OCI-LY1 (cell line): ENCODE measurements around the gene STX3.

Source experiments
- H2AFZ ChIP-seq: fragments of 200-600 bp; sonication (generic), shearing (Covaris generic); 2 replicates; pipeline ENCODE4 v1.6.0; 2014; ENCODE audit warnings: antibody characterized with exemption, mild to moderate bottlenecking, low read length
- H3F3A ChIP-seq: fragments of 200-600 bp; sonication (generic), shearing (Covaris generic); 2 replicates; pipeline ENCODE4 v1.6.0; 2014; ENCODE audit warnings: mild to moderate bottlenecking, antibody characterized with exemption, low read length, moderate library complexity; ENCODE audit not compliant: insufficient read depth
- H3K27ac ChIP-seq: fragments of 200-600 bp; sonication (generic); 2 replicates; pipeline ENCODE4 v1.5.1; 2014; ENCODE audit warnings: low read length, mixed run types, mild to moderate bottlenecking, low read depth; ENCODE audit not compliant: poor library complexity, severe bottlenecking
- H3K27me3 ChIP-seq: fragments of 200-600 bp; sonication (generic); 2 replicates; pipeline ENCODE4 v1.6.0; 2014; ENCODE audit warnings: antibody characterized with exemption, mild to moderate bottlenecking, low read length, moderate library complexity; ENCODE audit not compliant: insufficient read depth
- H3K36me3 ChIP-seq: fragments of 200-600 bp; sonication (generic); 2 replicates; pipeline ENCODE4 v1.6.1; 2014; ENCODE audit warnings: mild to moderate bottlenecking, antibody characterized with exemption, low read length, moderate library complexity, mixed read lengths; ENCODE audit not compliant: insufficient read depth
- H3K4me1 ChIP-seq: fragments of 200-600 bp; sonication (generic); 2 replicates; pipeline ENCODE4 v1.5.1; 2014; ENCODE audit warnings: mild to moderate bottlenecking, low read length, moderate library complexity; ENCODE audit not compliant: insufficient read depth, severe bottlenecking
- H3K4me2 ChIP-seq: fragments of 200-600 bp; sonication (generic), shearing (Covaris generic); 2 replicates; pipeline ENCODE4 v1.6.1; 2014; ENCODE audit warnings: low read length
- H3K4me3 ChIP-seq: fragments of 200-600 bp; sonication (generic); 2 replicates; pipeline ENCODE4 v1.5.1; 2014; ENCODE audit warnings: low read length, low read depth, mild to moderate bottlenecking, mixed read lengths; ENCODE audit not compliant: poor library complexity, severe bottlenecking
- H3K79me2 ChIP-seq: fragments of 200-600 bp; shearing (Covaris generic); 2 replicates; pipeline ENCODE4 v1.6.1; 2016; ENCODE audit warnings: mixed run types, low read length, mixed read lengths; ENCODE audit not compliant: insufficient read depth
- H3K9ac ChIP-seq: fragments of 200-600 bp; sonication (generic), shearing (Covaris generic); 2 replicates; pipeline ENCODE4 v1.6.1; 2014; ENCODE audit warnings: mild to moderate bottlenecking, low read length, mixed read lengths
- H3K9me2 ChIP-seq: fragments of 200-600 bp; sonication (generic), shearing (Covaris generic); 2 replicates; pipeline ENCODE4 v1.6.1; 2014; ENCODE audit warnings: low read depth, mild to moderate bottlenecking, low read length, mixed read lengths
- H3K9me3 ChIP-seq: fragments of 200-600 bp; shearing (Covaris generic); 2 replicates; pipeline ENCODE4 v1.6.1; 2014; ENCODE audit warnings: low read length, mixed read lengths
- H4K20me1 ChIP-seq: fragments of 200-600 bp; sonication (generic), shearing (Covaris generic); 2 replicates; pipeline ENCODE4 v1.6.0; 2016; ENCODE audit warnings: mild to moderate bottlenecking, low read length; ENCODE audit not compliant: insufficient read depth
- CTCF ChIP-seq: fragments of 200-600 bp; sonication (generic), shearing (Covaris generic); IDR thresholded peaks from 2 replicates; pipeline ENCODE4 v1.5.1; 2017; ENCODE audit warnings: mild to moderate bottlenecking, antibody characterized with exemption, low read length, moderate library complexity, mixed read lengths
- EZH2 ChIP-seq: fragments of 200-600 bp; sonication (generic), shearing (Covaris generic); IDR thresholded peaks from 2 replicates; pipeline ENCODE4 v1.8.0; 2017; ENCODE audit warnings: borderline replicate concordance, mixed run types, mild to moderate bottlenecking, antibody characterized with exemption, low read length, moderate library complexity, mixed read lengths

The STX3 gene

DNA sequence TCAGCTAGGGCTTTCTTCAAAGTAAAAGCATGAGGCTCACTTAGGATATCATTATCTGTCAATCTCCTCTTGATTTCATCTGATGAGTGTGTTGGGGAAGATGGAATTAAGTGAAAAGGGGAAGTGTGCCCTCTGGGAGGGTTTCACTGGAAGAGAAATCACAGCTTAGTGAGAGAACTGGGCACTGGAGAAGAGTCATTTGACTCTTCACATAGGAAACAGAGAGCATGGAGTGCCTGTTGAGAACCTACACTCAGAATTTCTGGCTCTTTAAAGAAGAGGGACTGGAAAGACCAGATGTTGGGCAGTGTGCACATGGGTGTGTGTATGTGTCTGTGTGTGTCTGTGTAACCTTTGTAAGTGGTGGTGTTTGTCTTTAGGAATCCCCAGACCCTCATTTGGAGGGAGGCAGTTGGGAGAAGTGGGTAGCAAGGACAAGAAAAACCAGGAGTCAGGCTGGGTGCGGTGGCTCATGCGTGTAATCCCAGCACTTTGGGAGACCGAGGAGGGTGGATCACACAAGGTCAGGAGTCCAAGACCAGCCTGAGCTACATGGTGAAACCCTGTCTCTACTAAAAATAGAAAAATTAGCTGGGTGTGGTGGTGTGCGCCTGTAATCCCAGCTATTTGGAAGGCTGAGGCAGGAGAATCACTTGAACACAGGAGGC, 10.0 kb downstream of the STX3 start:
- no peak overlapping the region for H3K9ac ChIP-seq
- H3F3A ChIP-seq = no peaks in the 10 kb centered on the region
- no peaks in the 10 kb centered on the region for H3K9me2 ChIP-seq
- TF ChIP-seq EZH2 = no peak
- no peak for TF ChIP-seq CTCF
- H3K4me3 ChIP-seq = no peak overlapping the region
- H3K27ac ChIP-seq = no peak overlapping the region
- H3K4me1 ChIP-seq = no peaks in the 10 kb centered on the region
- no peaks in the 10 kb centered on the region for H3K27me3 ChIP-seq
- H4K20me1 ChIP-seq = no peaks in the 10 kb centered on the region
- no peaks in the 10 kb centered on the region for H3K9me3 ChIP-seq
- no peak overlapping the region for H2AFZ ChIP-seq
- no peaks in the 10 kb centered on the region for H3K79me2 ChIP-seq
- no peak overlapping the region for H3K4me2 ChIP-seq
- H3K36me3 ChIP-seq = no peaks in the 10 kb centered on the region

DNA sequence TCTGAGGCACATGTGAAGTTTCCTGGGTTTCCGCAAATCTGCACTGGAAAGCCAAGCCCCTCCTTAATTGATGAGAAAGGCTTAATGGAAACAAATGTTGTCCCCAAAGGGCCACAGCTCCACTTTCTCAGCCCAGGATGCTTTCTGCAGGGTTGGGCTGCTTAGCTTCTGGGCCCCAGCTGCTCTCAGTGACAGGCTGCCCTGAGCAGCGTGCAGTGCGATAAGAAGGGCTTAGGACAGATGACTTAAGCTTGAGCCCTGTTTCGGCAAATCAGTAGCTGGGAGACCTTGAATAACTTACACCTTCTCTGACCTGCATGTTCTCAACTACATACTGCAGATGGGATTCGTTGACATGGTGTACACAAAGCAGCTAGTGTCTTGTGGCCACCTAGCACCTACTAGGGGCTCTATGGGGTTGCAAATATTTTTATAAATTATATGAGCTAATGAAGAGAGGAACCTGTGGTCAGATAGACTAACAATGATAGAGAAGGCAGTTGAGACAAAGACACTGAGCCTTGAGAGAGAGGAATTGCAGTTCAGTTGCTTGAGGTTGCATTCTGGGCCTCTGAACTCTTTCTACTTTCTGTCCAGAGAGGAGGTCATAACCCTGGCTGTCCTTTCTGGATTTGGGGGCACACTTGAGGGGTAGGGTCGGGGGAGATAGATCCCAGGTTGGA, 11.5 kb downstream of the STX3 start:
- H3K9ac ChIP-seq = no peak overlapping the region
- no peak overlapping the region for H2AFZ ChIP-seq
- TF ChIP-seq CTCF = no peak
- TF ChIP-seq EZH2 = no peak
- no peaks in the 10 kb centered on the region for H3K36me3 ChIP-seq
- no peaks in the 10 kb centered on the region for H4K20me1 ChIP-seq
- H3K9me3 ChIP-seq = no peaks in the 10 kb centered on the region
- no peaks in the 10 kb centered on the region for H3K27me3 ChIP-seq
- H3K4me2 ChIP-seq = no peak overlapping the region
- H3F3A ChIP-seq = no peaks in the 10 kb centered on the region
- H3K4me1 ChIP-seq = peaks cover under 1% of the 10 kb centered on the region
- H3K4me3 ChIP-seq = no peak overlapping the region
- no peaks in the 10 kb centered on the region for H3K79me2 ChIP-seq
- no peaks in the 10 kb centered on the region for H3K9me2 ChIP-seq
- H3K27ac ChIP-seq = no peak overlapping the region

DNA sequence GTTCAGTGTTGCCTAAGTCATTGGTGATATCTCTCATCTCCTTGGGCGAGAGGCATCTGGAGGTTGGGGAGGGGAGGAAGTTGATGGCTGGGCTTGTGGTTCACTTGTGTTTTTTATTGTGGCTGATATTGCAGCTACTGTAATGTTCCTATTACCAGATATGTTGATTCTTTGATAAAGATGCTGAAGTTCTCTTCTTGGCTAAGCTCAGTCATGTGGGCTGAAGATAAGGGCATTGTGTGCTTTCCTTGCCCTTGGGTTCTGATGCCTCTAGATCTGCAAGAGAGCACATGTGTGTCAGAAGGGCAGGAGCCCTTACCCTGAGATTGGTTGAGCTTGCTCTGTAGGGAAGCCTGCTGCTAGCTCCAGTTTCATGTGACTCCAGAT, 12.0 kb downstream of the STX3 start:
- Histone ChIP-seq H4K20me1 (no peaks in the 10 kb centered on the region), H3F3A (no peaks in the 10 kb centered on the region), H3K27ac (no peak overlapping the region), H3K4me3 (no peak overlapping the region), H3K4me1 (peaks cover 6% of the 10 kb centered on the region), H3K79me2 (no peaks in the 10 kb centered on the region), H3K9me3 (no peaks in the 10 kb centered on the region), H3K9me2 (no peaks in the 10 kb centered on the region), H3K36me3 (no peaks in the 10 kb centered on the region), H3K27me3 (no peaks in the 10 kb centered on the region), H3K9ac (no peak overlapping the region), H3K4me2 (no peak overlapping the region), H2AFZ (no peak overlapping the region)
- TF ChIP-seq CTCF = no peak
- TF ChIP-seq EZH2 = no peak
